ENCODE measurements around the gene MBP.

- TF ChIP-seq EZH2 (IDR thresholded peaks at IDR 0.05) (no peak), POLR2AphosphoS5 (IDR thresholded peaks at IDR 0.05; ENCODE audit: borderline replicate concordance, low read depth, low read length) (no peak)
Observed at GRCh38 chr18:77021075-77021474, 111.5 kb downstream of the MBP start.
